ENCODE data around the gene BASP1.
"Not testable (repeated sequence)": the region's sequence is repeated elsewhere in the genome, so short reads cannot be mapped to it uniquely, and the experiment has no call there.

BASP1 gene

GRCh38 chr5:17224858-17225511 lies 7.6 kb downstream of the BASP1 start:
- no peak for DNase-seq

DNA sequence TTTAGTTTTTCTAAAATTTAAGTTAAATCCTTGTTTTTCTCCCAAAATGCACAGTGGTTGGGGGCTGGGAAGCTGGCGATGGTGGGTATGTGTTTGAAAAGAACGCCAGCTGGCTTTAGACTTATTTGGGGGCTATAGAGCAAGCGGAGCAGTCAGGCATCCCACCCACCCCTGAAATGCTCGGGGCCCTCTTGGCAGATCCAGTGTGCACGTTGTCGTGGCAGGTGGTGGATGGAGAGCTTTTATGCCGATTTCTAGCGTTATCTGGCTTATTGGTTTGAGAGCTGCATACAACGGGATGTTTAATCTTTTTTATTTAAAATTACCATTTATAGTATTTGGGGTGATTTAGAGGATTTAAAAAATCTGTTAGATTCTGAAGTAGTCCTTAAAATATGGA lies 8.1 kb downstream of the BASP1 start:
- DNase-seq = no peak

GRCh38 chr5:17227868-17228267 lies 10.4 kb downstream of the BASP1 start:
- DNase-seq = no peak

- DNase-seq = no peak
These were observed 11.4 kb downstream of the BASP1 start for GRCh38 chr5:17228821-17229291.

DNA sequence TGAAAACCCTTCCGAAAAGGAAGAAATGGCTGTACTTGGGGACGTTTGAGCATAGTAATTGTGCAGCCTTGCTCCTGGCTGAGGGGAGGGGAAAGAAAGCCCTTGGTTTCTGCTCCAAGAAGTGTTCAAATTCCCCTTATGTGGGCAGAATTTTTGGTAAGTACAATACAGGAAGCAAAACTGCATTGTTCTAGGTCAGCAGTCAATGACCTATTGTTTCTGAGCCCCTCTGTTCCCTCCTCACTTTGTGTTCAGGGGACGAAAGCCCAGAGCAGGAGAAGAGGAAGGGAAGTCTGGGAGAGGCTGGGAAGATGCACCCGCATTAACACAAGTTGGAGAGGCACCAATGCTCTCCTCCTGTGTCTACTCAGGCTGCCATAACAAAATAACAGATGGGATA lies 11.9 kb downstream of the BASP1 start:
- no peak for DNase-seq

DNA sequence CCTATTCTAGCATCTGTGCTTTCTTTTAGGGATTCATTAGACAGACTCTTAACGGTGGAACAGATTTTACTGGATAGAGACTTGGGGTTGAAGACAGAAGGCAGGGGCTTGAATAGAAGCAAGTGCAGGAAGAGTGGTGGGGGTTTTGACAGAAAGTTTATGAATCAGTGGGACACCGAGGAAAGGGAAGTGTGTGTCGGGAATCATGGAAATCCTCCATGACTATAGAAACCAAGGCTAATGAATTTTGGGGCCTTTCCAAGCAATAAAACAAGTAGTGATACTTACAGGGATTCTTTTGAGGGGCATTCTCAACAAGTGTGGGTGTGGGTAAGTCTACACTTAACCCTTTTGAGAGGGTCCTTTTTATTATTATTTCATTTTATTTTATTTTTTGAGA lies 12.8 kb downstream of the BASP1 start:
- DNase-seq = no peak

DNA sequence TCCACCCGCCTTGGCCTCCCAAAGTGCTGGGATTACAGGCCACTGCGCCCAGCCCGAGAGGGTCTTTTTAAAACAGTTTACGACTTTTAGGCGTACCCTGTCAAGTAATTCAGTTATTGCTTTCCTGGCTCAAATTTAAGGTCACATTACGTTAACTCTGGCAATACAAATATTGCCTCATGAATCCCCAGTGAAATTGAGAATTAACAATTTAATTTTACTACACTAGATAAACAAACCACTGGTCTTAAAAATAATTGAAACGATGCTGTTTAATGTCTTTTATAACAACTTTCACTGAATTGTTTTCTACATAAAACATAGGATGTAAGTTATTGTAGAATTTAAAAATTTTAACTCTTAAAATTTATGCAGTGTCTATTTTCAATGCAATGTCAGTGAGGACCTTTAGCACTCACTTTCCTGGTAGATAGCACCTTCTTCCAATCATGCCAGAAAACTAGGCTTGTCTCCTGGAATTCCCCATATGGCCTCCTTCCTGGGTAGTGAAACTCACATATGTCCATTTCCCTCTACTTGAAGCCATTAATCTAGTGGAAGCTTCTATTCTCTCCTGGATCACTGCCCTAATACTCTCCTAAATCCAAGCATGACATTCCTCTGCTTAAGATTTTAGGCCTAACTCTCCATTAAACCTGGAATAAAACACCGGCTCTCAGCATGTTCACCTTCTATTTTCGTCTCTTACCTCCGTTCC lies 13.5 kb downstream of the BASP1 start:
- DNase-seq = no peak

DNA sequence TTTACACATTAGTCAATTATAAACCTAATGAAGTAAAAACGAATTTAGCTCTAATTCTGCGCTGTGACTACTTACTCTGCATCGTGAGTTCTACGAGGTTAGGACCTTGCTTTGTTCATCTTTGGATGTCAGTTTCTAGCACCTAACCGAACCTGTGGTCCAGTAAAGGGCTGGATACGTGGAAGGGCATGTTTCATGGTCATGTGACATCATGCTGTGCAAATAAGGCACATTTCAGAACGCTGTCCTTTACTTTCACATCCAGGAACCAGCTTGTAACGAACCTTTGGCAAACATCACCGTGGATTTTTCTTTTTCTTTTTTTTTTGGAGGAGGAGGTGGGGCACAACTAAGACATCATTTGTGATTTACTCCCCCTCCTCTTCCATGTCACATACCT lies 15.0 kb downstream of the BASP1 start:
- DNase-seq = no peak

- no peak for DNase-seq
These were observed 16.1 kb downstream of the BASP1 start for GRCh38 chr5:17233488-17233887.

DNA sequence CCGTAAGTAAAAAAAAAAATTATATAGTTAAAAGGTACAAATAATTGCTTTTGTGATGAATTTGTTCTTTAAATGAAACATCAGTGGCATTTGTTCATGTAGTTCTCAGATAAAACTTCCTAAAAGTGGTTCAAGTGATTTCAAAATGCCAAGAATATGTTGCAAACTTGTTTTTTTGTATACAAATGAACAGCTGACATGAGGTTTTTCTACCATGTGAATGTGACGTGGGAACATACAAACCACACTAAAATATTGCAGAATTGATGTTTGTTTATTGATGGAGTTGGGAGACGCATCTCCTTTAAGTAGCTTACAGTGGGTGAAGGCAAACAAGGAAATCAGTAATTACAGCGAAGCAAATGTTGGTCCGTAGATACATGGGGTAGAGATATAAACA lies 16.9 kb downstream of the BASP1 start:
- no peak for DNase-seq

GRCh38 chr5:17235731-17236330 lies 18.4 kb downstream of the BASP1 start:
- DNase-seq = no peak

DNA sequence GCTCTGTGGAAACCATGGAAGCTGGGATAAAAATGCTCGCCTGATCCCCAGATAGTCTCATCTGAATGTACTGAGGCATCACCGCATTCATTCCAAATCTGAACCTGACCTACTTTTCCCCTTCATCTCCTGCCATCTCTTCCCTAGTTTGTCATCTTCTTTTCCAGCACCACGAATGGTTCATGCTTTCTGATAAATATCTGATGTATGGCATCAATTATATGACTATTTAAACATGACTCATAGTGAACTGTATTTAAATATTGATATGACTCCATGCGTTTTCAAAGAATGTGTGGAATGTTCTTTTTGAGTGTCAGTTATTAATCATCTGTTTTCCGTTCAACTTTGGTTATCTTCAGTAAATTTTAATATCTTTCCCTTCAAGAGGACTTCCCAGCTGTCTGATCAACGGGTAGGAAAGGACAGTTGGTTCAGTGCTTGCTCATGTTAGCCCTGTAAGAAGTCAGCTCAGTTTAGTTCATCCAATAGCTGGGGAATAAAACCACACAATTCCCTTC lies 21.1 kb downstream of the BASP1 start:
- no peak for DNase-seq

DNA sequence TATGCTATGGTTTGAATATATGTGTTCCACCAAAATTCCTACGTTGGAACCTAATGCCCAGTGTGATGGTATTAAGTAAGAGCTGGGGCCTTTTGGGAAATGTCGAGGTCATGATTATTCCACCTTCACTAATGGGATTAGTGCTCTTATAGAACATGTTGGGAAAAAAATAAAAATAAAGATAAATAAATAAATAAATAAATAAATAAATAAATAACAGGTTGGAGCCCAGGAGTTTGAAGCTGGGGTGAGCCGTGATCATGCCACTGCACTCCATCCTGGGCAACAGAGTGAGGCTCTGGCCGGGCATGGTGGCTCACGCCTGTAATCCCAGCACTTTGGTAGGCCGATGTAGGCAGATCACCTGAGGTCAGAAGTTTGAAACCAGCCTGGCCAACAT lies 22.5 kb downstream of the BASP1 start:
- no peak for DNase-seq

- DNase-seq = no peak
These were observed 23.1 kb downstream of the BASP1 start for GRCh38 chr5:17240487-17240886.

DNA sequence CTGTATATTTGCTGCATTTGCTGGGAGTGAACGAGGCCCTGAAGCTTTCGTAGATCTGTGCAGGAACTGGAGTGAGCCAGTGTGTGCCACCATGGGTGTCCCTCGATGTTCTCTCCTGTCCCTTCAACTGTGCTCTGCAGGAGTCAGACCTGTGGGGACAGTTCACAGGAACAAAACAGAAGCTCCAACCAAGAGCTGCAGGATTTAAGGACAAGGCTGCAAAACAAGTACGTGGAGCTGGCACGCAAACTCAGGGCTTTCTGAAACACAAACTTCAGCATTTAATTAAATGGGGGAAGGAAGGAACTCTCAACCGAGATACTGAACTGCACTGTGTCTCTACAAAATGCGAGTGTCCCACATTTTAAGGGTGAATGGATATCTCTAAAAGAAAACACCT lies 24.2 kb downstream of the BASP1 start:
- no peak for DNase-seq

GRCh38 chr5:17243287-17244063 lies 26.0 kb downstream of the BASP1 start:
- no peak for DNase-seq

- DNase-seq = no peak
These were observed 31.7 kb downstream of the BASP1 start for GRCh38 chr5:17249029-17249634.

DNA sequence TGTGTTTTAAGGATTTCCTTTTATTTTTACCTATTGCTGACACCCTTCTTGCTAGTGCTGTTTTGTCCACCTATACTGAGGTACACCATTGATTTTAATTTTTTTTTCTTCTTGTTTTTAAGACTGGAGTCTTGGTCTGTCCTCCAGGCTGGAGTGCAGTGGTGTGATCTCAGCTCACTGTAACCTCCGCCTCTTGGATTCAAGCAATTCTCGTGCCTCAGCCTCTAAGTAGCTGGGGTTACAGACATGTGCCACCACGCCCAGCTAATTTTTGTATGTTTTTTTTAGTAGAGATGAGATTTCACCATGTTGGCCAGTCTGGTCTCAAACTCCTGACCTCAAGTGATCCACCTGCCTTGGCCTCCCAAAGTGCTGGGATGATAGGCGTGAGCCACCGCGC lies 32.4 kb downstream of the BASP1 start:
- not testable (repeated sequence) for DNase-seq

DNA sequence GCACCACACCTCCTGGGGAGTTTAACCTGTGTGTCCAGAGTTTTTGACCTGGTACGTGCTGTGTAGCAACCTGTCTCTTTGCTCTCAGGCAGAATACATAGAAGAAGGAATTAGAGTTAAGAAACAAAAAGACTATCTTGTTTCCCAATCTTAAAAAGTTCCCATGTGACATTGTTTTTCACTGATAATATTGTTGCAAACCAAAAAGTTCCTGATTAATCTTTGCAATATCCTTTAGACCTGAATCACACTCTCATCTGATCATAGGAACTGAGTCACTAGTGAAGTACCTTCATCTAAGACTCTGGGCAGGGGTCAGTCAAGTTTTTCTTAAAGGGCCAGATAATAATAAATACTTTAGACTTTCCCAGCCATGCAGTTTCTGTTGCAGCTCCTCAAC lies 35.1 kb downstream of the BASP1 start:
- DNase-seq = no peak

DNA sequence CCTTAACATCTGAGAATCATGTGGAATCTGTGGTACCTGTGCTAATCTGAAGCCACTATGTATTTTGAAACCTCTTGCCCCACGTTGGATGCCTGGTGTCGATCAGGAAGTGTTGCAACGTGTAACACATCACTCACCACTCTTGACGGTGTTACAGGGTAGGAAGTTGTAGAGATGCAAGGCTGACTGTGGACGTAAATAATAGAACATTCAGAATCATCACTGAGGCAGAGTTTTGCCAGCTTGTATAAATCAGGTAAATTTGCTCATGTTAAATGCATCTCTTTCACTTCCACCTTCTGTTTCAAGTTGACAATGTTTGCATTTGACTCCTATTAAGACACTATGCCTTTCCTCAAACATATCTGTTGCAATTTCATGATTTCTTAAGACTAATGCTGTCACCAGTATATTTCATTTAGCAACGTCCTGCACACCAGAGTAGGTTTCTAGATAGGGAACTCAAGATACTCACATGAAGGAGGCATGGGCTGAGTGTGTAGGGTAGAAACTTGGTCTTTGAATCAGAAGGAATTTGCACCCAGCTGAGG lies 38.1 kb downstream of the BASP1 start:
- DNase-seq = peak; percentile 47 to 69

DNA sequence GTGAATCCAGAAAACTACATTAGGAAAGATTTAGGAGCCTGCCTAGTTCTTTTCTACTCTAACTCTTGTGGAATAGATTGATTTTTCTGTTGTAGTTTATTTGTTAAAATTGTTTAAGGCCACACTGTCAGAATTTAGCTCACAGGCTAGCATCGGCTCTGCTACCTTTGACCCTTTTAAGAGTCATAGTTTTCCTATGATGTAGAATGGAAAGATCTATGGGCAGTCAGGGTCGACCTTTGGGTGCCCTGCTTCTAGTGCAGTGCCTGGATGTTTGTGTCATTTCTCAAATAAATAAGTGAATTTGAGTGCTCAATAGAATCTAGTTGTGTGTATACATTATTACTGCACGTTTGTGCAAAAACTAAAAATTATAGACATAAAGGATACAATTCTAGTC lies 38.7 kb downstream of the BASP1 start:
- DNase-seq = no peak

DNA sequence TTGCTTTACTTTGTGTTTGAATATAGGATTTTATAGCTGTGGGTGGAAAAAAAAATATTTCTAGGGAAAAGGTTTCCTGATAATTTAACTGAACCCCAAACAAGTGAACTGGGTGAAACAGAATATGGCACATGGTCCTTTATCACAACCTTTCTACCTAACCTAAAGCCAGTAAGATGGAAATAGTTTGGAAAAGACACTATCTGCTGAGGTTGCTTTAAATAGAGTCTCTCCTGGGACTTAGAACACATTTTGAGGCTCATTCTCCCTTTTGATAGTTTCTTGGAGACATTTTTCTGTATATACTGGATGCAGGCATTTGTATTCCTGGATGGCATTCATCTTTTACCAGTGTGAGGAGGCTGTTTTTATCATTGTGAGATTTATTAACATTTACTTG lies 39.4 kb downstream of the BASP1 start:
- no peak for DNase-seq
